A673 (cell line): ENCODE results near the gene HEATR1. TPM values are rescaled to one million over a fixed set of nuclear protein-coding genes. Genes with fewer than 3 reads are reported as not detected.

Source experiments
- BruUV-seq: library from RNA; stranded (reverse); fragments of 400-500 nt; replicated peaks from 2 replicates; lab custom pipeline; 2021; lab: Mats Ljungman, UMichigan
- CTCF ChIA-PET: fragments of 300-600 bp; sonication (Branson Sonifier 250); formaldehyde crosslinking; loops from one replicate; lab custom pipeline; 2022; ENCODE audit warnings: antibody characterized with exemption; lab: Charles Lee
- POLR2A ChIA-PET: fragments of 300-600 bp; sonication (Branson Sonifier 250); formaldehyde crosslinking; loops from one replicate; lab custom pipeline; 2022; ENCODE audit warnings: antibody characterized with exemption; ENCODE audit not compliant: low non-redundant PET; lab: Charles Lee
- DNase-seq: peaks from one replicate; pipeline ENCODE4 v3.0.0-alpha.2; 2015; ENCODE audit warnings: low spot score
- H3K27ac ChIP-seq: fragments of 200-600 bp; sonication (generic); 2 replicates; pipeline ENCODE4 v1.5.1; 2016; ENCODE audit warnings: mixed run types, low read depth, mild to moderate bottlenecking, mixed read lengths, antibody characterized with exemption, low read length; ENCODE audit not compliant: poor library complexity, severe bottlenecking
- H3K27me3 ChIP-seq: fragments of 200-600 bp; sonication (generic); replicated peaks from 2 replicates; pipeline ENCODE4 v1.6.1; 2017; ENCODE audit warnings: mixed run types, low read depth, mild to moderate bottlenecking, mixed read lengths, antibody characterized with exemption, low read length; ENCODE audit not compliant: insufficient read depth, poor library complexity
- H3K36me3 ChIP-seq: fragments of 200-600 bp; sonication (generic); 2 replicates; pipeline ENCODE4 v1.6.1; 2016; ENCODE audit warnings: mixed run types, mild to moderate bottlenecking, mixed read lengths, antibody characterized with exemption, low read length; ENCODE audit not compliant: insufficient read depth, poor library complexity, severe bottlenecking
- H3K4me1 ChIP-seq: fragments of 200-600 bp; sonication (generic); 2 replicates; pipeline ENCODE4 v1.6.1; 2017; ENCODE audit warnings: mixed run types, mild to moderate bottlenecking, mixed read lengths, antibody characterized with exemption, low read length; ENCODE audit not compliant: insufficient read depth, poor library complexity, severe bottlenecking
- H3K4me3 ChIP-seq: fragments of 200-600 bp; sonication (generic); 2 replicates; pipeline ENCODE4 v1.5.1; 2016; ENCODE audit warnings: low read depth, mixed run types, mild to moderate bottlenecking, mixed read lengths, low read length; ENCODE audit not compliant: poor library complexity, severe bottlenecking
- H3K9me3 ChIP-seq: fragments of 200-600 bp; sonication (generic); 2 replicates; pipeline ENCODE4 v1.6.1; 2016; ENCODE audit warnings: mixed run types, low read depth, mild to moderate bottlenecking, mixed read lengths, antibody characterized with exemption, low read length; ENCODE audit not compliant: poor library complexity, severe bottlenecking
- CTCF ChIP-seq: fragments of 300-800, 200-600 bp; sonication (generic); conservative IDR thresholded peaks from 2 replicates; pipeline ENCODE4 v1.5.1; 2017; ENCODE audit warnings: low read depth, mild to moderate bottlenecking, antibody characterized with exemption, low read length, moderate library complexity, mixed read lengths
- EZH2 ChIP-seq: fragments of 200-600 bp; sonication (generic); IDR thresholded peaks from 2 replicates; pipeline ENCODE4 v1.6.1; 2017; ENCODE audit warnings: borderline replicate concordance, low read depth, mild to moderate bottlenecking, mixed read lengths, antibody characterized with exemption, low read length; ENCODE audit not compliant: poor library complexity, severe bottlenecking
- intact Hi-C: fragments of 100-400 bp; cut with micrococcal nuclease; formaldehyde crosslinking; loops from one replicate; pipeline ENCODE4 v1.10.0; 2022; ENCODE audit not compliant: unreplicated experiment
- total RNA-seq: library from RNA; stranded (reverse); gene quantifications from 2 replicates; pipeline ENCODE4 v1.2.3, GENCODE V29; 2021

Gene HEATR1
- total RNA-seq, 1 experiment from 2014 or later, result 59.7 TPM

DNA sequence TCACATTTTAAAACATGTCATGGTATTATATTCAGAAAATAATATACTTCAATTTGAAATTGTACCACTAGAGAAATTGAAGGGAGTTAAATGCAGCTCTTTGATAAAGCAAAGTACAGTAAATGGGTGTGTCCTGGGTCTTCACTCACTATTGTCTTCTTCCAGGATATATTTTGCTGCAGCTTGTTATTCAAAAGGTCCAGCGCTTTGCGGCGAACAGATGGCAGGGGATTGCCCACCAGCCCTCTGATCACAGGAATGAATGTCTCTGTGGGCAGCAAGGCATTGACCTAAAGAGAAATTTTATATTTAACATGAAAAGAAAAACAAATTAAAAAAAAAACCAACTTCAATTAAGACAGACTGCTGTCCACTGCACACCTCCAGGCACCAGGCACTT, 45.5 kb downstream of the HEATR1 start:
- Histone ChIP-seq H3K27me3 (no peaks in the 10 kb centered on the region), H3K4me1 (no peaks in the 10 kb centered on the region), H3K9me3 (no peaks in the 10 kb centered on the region), H3K36me3 (peaks cover 32% of the 10 kb centered on the region), H3K4me3 (no peak overlapping the region), H3K27ac (no peak overlapping the region)
- POLR2A ChIA-PET, result no interaction called here
- no peak for DNase-seq
- TF ChIP-seq CTCF (no peak), EZH2 (no peak)
- CTCF ChIA-PET, result no interaction called here
- BruUV-seq, result no TSS peak
- intact Hi-C loops, result no loop called here

DNA sequence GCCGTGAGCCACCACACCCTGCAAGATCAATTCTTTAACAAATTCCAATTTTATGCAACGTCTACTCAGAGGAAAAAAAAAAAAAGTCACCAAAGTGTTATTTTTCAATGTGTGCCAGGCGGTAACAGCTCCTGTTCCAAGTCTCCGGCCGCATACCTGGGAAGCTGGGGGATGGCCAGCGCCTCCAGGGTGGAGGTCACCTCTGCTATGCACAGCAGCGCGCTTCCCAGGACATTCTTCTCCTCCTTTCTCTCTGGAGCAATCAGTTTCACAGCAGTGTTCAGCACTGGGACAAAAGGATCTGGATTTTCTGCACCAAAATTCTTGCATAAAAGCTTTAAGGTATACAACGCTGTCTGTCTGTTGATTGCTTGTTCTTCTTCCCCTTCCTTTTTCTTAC, 46.2 kb downstream of the HEATR1 start:
- BruUV-seq, result no TSS peak
- Histone ChIP-seq H3K36me3 (peaks cover 28% of the 10 kb centered on the region), H3K27me3 (no peaks in the 10 kb centered on the region), H3K4me1 (no peaks in the 10 kb centered on the region), H3K9me3 (no peaks in the 10 kb centered on the region), H3K27ac (no peak overlapping the region), H3K4me3 (no peak overlapping the region)
- ChIA-PET POLR2A (no interaction called here), CTCF (no interaction called here)
- intact Hi-C loops, result no loop called here
- no peak for DNase-seq
- TF ChIP-seq CTCF (no peak), EZH2 (no peak)

- H3K4me1 ChIP-seq, result no peaks in the 10 kb centered on the region
- no TSS peak for BruUV-seq
- H3K9me3 ChIP-seq, result no peaks in the 10 kb centered on the region
- DNase-seq, result no peak
- H3K4me3 ChIP-seq, result no peak overlapping the region
- ChIA-PET CTCF (no interaction called here), POLR2A (no interaction called here)
- peaks cover 41% of the 10 kb centered on the region for H3K36me3 ChIP-seq
- H3K27me3 ChIP-seq, result no peaks in the 10 kb centered on the region
- intact Hi-C loops, result no loop called here
- no peak overlapping the region for H3K27ac ChIP-seq
- TF ChIP-seq CTCF (no peak), EZH2 (no peak)
These were observed 47.7 kb downstream of the HEATR1 start for GRCh38 chr1:236556606-236557005.
